ENCODE measurements around the gene C11orf86.

The C11orf86 gene

DNA sequence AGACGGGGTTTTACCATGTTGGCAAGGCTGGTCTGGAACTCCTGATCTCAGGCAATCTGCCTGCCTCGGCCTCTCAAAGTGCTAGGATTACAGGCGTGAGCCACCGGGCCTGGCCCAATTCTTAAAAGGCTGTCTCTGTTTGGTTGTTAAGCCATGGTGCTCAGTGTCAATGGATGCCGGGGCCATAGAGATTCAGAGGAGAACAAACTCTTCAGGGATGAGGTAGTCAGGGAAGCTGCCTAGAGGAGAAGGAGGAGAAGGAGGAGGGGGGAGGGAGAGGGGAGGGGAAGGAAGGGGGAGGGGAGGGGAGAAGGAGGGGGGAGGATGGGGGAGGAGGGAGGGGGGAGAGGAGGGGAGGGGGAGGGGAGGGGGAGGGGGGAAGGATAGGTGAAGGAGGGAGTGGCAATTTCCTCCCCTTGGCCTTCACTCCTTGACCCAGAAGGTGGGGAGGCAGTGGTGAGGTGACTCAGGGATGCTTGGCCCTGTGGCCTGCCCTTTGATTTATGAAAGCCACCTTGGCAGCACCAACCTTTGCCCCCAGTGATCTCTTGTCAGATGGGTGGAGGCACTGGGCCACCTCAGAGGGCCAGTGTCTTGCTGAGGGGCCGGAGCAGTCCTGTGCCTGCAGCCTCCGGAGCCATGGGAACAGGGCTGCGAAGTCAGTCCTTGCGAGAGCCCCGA, at the start of gene C11orf86:
TSS of gene C11orf86 (plus strand) at position 581 of the 681 bp plus-strand sequence. CDS start at position 640, 59 bp downstream.
- no peak within 1 kb of the TSS for H3K4me3 ChIP-seq (replicated peaks; ENCODE audit: low read depth, low read length)
- TF ChIP-seq CTCF (IDR thresholded peaks at IDR 0.05; ENCODE audit: low read depth, low read length, missing control alignments), result no peak
- DNase-seq (ENCODE audit: extremely low read depth, low read depth), result no peak

DNA sequence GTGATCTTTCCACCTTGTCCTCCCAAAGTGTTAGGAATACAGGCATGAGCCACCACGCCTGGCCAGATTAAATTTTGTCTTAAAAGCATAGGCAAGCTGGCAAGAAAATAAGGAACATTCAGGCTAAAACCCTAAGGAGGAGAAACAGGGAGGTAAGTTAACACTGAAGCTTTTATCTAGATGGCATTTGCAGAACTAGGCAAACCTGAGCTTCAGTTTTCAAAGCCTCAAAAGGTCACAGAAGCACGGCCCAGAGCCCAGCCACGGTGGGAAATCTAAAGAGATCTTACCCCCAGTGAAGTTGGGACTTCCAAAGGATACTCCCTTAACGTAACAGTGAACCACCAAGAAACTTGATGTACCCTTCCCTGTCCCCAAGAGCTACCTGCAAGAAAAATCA, 45.4 kb upstream of the C11orf86 start:
- no peak overlapping the region for H3K4me3 ChIP-seq (replicated peaks; ENCODE audit: low read depth, low read length)
- TF ChIP-seq CTCF (IDR thresholded peaks at IDR 0.05; ENCODE audit: low read depth, low read length, missing control alignments), result no peak
- no peak for DNase-seq (ENCODE audit: extremely low read depth, low read depth)

DNA sequence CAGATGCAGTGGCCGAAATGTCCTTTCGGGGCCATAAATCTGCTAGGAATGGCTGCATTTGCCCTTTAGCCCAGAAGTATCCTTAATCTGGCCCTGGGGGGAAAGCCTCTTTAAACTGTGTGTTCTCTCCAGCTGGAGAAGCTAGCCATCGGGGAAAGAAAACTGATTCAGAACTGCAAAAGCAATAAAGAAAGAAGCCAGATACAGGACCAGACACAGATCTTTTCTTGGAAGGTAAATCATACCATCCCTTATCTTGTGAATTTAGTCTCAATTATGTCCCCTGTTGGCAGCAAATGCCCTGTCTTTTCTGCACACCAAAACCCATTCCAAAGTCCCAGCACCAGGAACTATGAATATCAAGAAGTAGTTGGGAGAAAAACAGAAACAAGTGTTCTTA, 42.6 kb upstream of the C11orf86 start:
- H3K4me3 ChIP-seq (replicated peaks; ENCODE audit: low read depth, low read length), result no peak overlapping the region
- no peak for DNase-seq (ENCODE audit: extremely low read depth, low read depth)
- TF ChIP-seq CTCF (IDR thresholded peaks at IDR 0.05; ENCODE audit: low read depth, low read length, missing control alignments), result no peak

- DNase-seq (ENCODE audit: extremely low read depth, low read depth), result no peak
- TF ChIP-seq CTCF (IDR thresholded peaks at IDR 0.05; ENCODE audit: low read depth, low read length, missing control alignments), result no peak
- no peak overlapping the region for H3K4me3 ChIP-seq (replicated peaks; ENCODE audit: low read depth, low read length)
These were observed 41.6 kb upstream of the C11orf86 start for GRCh38 chr11:66933531-66933930.

DNA sequence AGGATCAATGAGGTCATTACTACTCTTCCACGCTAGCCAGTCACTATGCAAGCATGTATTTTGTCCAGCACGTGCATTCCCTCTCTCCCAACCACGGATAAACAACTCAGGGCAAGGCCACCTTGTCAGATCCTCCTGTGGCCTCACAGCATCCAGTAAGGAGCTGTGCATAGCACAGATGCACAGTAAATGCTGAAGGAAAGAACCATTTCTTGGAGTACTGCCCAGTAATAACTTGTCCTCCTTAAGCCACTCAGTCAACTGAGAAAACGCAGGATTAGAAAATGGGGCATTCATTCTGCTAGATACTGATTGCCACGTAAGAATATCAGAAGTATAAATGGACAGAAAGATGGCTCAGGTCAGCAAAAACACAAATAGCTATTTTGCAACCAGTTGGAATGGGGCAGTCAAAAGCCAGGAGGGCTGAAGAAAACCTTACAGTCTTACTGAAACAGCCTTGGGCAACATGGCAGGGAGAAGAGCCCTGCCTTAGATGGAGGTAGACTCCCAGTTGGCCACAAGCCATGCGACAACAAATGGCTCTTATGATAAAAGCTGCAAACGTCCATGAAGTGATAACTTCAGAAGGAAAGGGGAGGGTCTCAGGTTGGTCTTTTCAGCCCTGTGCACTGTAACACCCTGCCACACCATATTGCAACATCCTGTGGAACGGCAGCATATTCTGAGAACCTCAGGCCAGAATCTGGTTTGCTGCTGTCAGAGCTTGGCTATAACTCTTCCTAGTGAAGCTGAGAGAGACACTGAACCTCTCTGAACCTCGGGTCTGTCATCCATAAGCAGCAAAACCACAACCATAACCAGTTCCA, 39.9 kb upstream of the C11orf86 start:
- no peak for TF ChIP-seq CTCF (IDR thresholded peaks at IDR 0.05; ENCODE audit: low read depth, low read length, missing control alignments)
- no peak overlapping the region for H3K4me3 ChIP-seq (replicated peaks; ENCODE audit: low read depth, low read length)
- DNase-seq (ENCODE audit: extremely low read depth, low read depth), result no peak

DNA sequence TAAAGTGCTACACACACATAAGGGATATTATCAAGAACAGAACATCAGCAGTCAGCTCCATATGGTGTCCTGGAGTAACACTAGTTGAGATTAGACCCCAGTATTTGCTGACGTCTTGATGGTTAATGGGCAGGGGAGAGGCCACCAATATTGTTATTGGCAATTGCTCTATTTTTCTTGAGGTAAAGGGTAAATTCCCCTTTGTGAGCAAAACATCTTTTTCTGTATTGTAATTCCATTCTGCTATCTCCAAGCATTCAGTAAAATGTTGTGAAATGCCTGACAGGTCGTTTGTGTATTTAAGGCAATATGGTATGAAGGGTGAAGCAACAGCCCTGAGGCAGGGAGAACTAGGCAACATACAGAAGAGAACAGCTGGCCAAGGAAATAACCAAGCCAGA, 38.8 kb upstream of the C11orf86 start:
- TF ChIP-seq CTCF (IDR thresholded peaks at IDR 0.05; ENCODE audit: low read depth, low read length, missing control alignments), result no peak
- no peak overlapping the region for H3K4me3 ChIP-seq (replicated peaks; ENCODE audit: low read depth, low read length)
- DNase-seq (ENCODE audit: extremely low read depth, low read depth), result no peak
